Mucosa of descending colon (tissue), 3 donors: ENCODE results near the gene APOBEC3B. TPM values are rescaled to one million over a fixed set of nuclear protein-coding genes. Genes with fewer than 3 reads are reported as not detected.
"Not testable (repeated sequence)": the region's sequence is repeated elsewhere in the genome, so short reads cannot be mapped to it uniquely, and the experiment has no call there.

Experiments
- ATAC-seq: fragments of 200-7000 bp; cut with Tn5 transposase; one replicate; pipeline ENCODE4 v1.9.1; 2020; ENCODE audit warnings: mild to moderate bottlenecking, moderate library complexity
- DNase-seq, 3 donors: peaks; one replicate each; pipeline ENCODE4 v3.0.0-alpha.2; 2020
- H3K36me3 ChIP-seq: fragments of 200-600 bp; one replicate; pipeline ENCODE4 v1.8.0; 2021; ENCODE audit warnings: low read depth, mild to moderate bottlenecking
- H3K4me1 ChIP-seq: fragments of 200-600 bp; one replicate; pipeline ENCODE4 v1.8.0; 2021; ENCODE audit warnings: low read depth, mild to moderate bottlenecking
- H3K4me3 ChIP-seq: fragments of 200-600 bp; one replicate; pipeline ENCODE4 v1.8.0; 2021; ENCODE audit warnings: mild to moderate bottlenecking
- H3K9me3 ChIP-seq: fragments of 200-600 bp; one replicate; pipeline ENCODE4 v1.8.0; 2021; ENCODE audit warnings: mild to moderate bottlenecking
- intact Hi-C, 2 donors: fragments of 100-400 bp; cut with DNase I in 1 of 2; cut with micrococcal nuclease in 1 of 2; formaldehyde crosslinking; loops; one replicate each; pipeline versions ENCODE4 v1.11.0 to v1.11.1; 2022; cut with DNase I, micrococcal nuclease
- total RNA-seq, 3 donors: library from RNA; stranded (reverse); fragmentation: NEBNext Ultra II Directional in 2 of 3; extraction: Animal tissue kit (Norgen Biotek cat#: 25700) in 2 of 3; gene quantifications; one replicate each; pipeline versions ENCODE4 v1.2.1 to v1.2.4, GENCODE V29; 2021 to 2023
- TF ChIP-seq, protein P1 (sequence below): fragments of 200-600 bp; IDR thresholded peaks from one replicate; pipeline ENCODE4 v1.8.0; 2022; ENCODE audit warnings: antibody characterized with exemption, mild to moderate bottlenecking
- donor health status: DM: no; HTN: no; CAD: no; lungs with moderate emphysema.
- donor health status: DM: no; HTN: no; CAD: no.
- donor health status: DM: no; HTN: yes; CAD: no.

Gene APOBEC3B
- total RNA-seq, 3 donors from 2014 or later: 8.4 to 49.5 (median 23.6) TPM

DNA sequence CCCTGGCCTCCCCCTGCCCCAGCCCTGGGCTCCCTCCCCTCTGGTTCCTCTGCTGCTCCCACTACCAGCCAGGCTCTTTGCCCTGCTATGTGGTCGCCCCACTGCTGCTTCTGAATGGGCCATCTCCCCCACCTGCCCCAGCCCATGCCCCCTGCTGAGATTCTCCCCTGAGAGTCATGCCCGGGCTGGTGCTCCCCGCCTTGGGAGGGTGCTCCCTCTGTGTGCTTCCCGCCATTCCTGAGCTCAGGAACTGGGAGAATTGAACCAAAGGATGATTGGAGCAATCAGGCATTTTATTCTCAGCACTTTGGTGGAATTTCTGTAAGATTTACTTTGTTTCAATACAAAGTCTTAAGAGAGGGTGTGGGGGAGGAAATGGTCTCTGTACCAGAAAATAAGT lies 45.6 kb downstream of the APOBEC3B start:
- TF ChIP-seq, protein P1, sequence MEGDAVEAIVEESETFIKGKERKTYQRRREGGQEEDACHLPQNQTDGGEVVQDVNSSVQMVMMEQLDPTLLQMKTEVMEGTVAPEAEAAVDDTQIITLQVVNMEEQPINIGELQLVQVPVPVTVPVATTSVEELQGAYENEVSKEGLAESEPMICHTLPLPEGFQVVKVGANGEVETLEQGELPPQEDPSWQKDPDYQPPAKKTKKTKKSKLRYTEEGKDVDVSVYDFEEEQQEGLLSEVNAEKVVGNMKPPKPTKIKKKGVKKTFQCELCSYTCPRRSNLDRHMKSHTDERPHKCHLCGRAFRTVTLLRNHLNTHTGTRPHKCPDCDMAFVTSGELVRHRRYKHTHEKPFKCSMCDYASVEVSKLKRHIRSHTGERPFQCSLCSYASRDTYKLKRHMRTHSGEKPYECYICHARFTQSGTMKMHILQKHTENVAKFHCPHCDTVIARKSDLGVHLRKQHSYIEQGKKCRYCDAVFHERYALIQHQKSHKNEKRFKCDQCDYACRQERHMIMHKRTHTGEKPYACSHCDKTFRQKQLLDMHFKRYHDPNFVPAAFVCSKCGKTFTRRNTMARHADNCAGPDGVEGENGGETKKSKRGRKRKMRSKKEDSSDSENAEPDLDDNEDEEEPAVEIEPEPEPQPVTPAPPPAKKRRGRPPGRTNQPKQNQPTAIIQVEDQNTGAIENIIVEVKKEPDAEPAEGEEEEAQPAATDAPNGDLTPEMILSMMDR: no peak
- ATAC-seq (no peak), DNase-seq (no peak)
- Histone ChIP-seq H3K36me3 (no peaks in the 10 kb centered on the region), H3K4me1 (no peaks in the 10 kb centered on the region), H3K9me3 (no peaks in the 10 kb centered on the region), H3K4me3 (no peak overlapping the region)
- intact Hi-C loops: no loop called here

DNA sequence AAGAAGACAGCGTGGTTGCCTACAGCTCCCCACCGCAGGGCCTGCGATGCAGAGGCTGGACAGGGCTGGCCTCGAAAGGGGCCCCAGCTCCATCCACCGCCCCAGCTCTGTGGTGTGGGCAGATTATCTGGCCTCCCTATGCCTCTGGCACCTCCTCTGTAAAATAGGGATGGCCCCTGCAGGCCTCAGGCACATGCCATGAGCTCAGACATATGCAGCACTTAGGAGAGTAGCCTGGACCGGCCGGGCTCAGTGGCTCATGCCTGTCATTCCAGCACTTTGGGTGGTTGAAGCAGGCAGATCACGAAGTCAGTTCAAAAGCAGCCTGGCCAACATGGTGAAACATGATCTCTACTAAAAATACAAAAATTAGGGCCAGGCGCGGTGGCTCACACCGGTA lies 46.1 kb downstream of the APOBEC3B start:
- H3K4me1 ChIP-seq: no peaks in the 10 kb centered on the region
- DNase-seq (no peak), ATAC-seq (no peak)
- no peaks in the 10 kb centered on the region for H3K9me3 ChIP-seq
- no peaks in the 10 kb centered on the region for H3K36me3 ChIP-seq
- intact Hi-C loops: no loop called here
- TF ChIP-seq, protein P1: no peak
- no peak overlapping the region for H3K4me3 ChIP-seq

DNA sequence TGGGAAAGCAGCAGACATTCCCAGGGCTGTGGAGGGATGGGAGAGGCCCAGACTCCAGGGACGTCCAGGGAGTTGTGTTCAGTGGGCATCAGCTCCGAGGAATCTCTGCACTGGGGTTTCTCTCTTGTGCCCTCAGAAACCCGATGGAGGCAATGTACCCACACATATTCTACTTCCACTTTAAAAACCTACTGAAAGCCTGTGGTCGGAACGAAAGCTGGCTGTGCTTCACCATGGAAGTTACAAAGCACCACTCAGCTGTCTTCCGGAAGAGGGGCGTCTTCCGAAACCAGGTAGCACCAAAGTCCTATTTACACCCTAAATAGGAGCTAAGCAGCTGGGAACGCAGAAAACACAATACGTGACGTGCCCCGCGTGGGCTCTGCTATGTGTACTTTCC lies 47.1 kb downstream of the APOBEC3B start:
- intact Hi-C loops: no loop called here
- TF ChIP-seq, protein P1: no peak

DNA sequence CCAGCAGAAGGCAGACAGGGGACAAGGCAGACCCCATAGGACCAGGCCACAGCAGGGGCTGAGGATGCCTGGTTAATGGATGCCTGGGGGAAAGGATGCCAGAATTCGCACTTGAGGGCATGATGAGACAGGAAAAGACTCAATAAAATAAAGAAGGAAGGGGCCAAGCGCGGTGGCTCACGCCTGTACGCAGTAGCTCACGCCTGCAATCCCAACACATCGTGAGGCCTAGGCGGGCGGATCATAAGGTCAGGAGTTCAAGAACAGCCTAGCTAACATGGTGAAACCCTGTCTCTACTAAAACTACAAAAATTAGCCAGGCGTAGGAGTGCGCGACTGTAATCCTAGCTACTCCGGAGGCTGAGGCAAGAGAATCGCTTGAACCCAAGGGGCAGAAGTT lies 48.6 kb downstream of the APOBEC3B start:
- Histone ChIP-seq H3K36me3 (no peaks in the 10 kb centered on the region), H3K4me3 (no peak overlapping the region), H3K4me1 (no peaks in the 10 kb centered on the region), H3K9me3 (no peaks in the 10 kb centered on the region)
- intact Hi-C loops: no loop called here
- TF ChIP-seq, protein P1: no peak
- no peak for ATAC-seq
- no peak for DNase-seq

More for the DNA sequence above, 47.1 kb downstream of the APOBEC3B start:
- no peaks in the 10 kb centered on the region for H3K9me3 ChIP-seq
- DNase-seq: no peak
- H3K36me3 ChIP-seq: no peaks in the 10 kb centered on the region
- H3K4me3 ChIP-seq: no peak overlapping the region
- ATAC-seq: no peak
- no peaks in the 10 kb centered on the region for H3K4me1 ChIP-seq

DNA sequence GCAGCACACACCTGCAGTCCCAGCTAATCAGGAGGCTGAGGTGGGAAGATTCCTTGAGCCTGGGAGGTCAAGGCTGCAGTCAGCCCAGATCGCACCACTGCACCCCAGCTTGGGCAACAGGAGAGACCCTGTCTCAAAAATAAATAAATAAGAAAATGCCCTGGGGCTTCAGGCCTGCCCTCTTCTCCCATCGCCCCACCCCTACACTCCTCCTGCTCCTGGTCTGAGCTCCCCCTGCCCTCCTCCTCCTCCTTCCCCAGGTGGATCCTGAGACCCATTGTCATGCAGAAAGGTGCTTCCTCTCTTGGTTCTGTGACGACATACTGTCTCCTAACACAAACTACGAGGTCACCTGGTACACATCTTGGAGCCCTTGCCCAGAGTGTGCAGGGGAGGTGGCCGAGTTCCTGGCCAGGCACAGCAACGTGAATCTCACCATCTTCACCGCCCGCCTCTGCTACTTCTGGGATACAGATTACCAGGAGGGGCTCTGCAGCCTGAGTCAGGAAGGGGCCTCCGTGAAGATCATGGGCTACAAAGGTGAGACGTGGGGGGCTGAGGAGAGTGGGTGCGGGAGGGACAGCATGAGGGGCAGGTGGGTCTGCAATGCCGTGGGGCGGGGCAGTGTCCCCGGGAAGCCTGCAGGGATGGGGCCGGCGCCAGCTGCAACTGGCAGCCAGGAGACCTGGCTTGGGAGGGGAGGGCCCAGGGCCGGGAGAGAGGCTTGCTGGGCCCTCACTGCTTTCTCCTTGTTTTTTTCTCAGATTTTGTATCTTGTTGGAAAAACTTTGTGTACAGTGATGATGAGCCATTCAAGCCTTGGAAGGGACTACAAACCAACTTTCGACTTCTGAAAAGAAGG lies 49.5 kb downstream of the APOBEC3B start:
- intact Hi-C loops, DNase-seq, ATAC-seq: not testable (repeated sequence)

DNA sequence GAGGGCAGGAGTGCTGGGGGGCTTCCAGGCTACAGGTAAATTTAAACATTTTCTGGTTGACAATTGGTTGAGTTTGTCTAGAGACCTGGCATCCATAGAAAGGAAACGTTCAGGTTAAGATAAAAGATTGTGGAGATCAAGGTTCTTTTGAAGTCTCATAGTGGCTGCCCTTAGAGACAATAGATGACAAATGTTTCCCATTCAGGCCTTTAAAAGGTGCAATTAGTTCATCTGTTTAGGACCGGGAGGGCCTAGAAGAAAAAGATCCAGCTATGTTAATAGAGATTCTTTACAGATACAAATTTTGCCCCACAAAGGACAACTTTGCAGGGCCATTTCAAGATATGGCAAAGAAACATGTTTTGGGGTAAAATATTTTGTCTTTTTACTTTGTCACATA lies 54.9 kb downstream of the APOBEC3B start:
- H3K4me1 ChIP-seq, ATAC-seq, DNase-seq, H3K36me3 ChIP-seq, H3K4me3 ChIP-seq, H3K9me3 ChIP-seq, intact Hi-C loops: not testable (repeated sequence)

More for the DNA sequence above, 49.5 kb downstream of the APOBEC3B start:
- not testable (repeated sequence) for H3K4me3 ChIP-seq, H3K4me1 ChIP-seq, H3K36me3 ChIP-seq, H3K9me3 ChIP-seq
